Right lung (tissue), 5 donors: Measurements from ENCODE around the gene SELENOP. TPM values are rescaled to one million over a fixed set of nuclear protein-coding genes. Genes with fewer than 3 reads are reported as not detected.
"Not testable (repeated sequence)": the region's sequence is repeated elsewhere in the genome, so short reads cannot be mapped to it uniquely, and the experiment has no call there.

Source experiments
- DNase-seq, 2 donors: peaks; one replicate each; pipeline ENCODE4 v3.0.0-alpha.2; 2013
- polyA plus RNA-seq, 5 donors: library from polyadenylated mRNA; unstranded; fragments of 120-200 nt; gene quantifications; one replicate each; pipeline versions ENCODE4 v1.2.1 to v1.2.3, GENCODE V29; 2013; ENCODE audit warnings: inconsistent platforms in 1 of 5, low replicate concordance in 1 of 5; ENCODE audit not compliant: insufficient read length in 5 of 5, insufficient read depth in 1 of 5

The SELENOP gene
- polyA plus RNA-seq, 5 donors, result 408 to 914 (median 826) TPM

DNA sequence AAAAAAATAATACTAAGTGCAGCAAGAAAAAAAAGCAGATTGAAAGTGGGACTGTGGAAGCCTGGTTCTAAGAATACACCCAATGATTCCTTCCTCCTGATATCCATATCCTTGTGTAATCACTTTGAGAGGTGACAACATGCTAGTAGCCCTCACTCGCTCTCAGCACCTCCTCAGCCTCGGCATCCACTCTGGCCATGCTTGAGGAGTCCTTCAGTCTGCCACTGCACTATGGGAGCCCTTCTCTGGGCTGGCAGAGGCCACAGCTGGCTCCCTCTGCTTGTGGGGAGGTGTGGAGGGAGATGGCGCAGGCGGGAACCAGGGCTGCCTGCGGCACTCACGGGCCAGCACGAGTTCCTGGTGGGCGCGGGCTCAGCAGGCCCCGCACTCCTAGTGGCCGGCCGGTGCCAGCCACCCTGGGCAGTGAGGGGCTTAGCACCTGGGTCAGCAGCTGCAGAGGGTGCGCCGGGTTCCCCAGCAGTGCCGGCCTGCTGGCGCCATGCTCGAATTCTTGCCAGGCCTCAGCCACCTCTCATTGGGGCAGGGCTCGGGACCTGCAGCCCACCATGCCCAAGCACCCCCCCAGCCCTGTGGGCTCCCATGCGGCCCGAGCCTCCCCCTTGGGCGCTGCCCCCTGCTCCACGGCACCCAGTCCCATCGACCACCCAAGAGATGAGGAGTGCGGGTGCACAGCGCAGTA is 24.5 kb upstream of the SELENOP start:
- no peak for DNase-seq

DNA sequence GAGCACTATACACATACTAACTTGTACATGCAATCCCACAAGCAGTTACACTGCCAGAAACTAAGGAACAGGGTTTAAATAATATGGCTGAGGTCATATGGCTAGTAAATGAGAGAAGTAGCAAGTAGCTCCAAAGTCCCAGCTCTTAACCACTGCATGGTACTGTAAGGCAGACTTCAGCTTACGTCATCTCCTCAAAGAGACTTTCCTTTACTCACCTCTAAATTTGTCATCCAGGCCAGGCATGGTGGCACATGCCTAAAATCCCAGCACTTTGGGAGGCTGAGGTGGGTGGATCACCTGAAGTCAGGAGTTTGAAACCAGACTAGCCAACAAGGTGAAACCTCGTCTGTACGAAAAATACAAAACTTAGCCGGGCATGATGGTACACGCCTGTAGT is 20.4 kb upstream of the SELENOP start:
- DNase-seq, result no peak

DNA sequence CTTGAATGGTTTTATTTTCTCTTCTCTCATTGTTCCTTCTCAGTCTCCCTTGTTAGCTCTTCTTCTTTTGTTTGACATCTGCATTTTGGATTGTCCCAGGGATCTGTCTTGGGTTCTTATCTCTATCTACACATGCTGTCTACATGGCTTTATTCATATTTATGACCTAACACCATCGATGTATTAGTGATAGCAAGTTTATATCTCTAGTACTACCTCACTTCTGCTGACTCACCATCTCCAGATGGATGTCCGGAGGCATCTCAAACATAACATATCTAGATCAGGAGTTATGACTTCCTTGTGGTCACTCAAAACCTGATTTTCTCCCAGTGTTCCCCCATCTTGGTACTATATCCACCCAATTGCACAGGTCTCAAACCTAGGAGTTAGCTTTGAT is 19.2 kb upstream of the SELENOP start:
- no peak for DNase-seq

DNA sequence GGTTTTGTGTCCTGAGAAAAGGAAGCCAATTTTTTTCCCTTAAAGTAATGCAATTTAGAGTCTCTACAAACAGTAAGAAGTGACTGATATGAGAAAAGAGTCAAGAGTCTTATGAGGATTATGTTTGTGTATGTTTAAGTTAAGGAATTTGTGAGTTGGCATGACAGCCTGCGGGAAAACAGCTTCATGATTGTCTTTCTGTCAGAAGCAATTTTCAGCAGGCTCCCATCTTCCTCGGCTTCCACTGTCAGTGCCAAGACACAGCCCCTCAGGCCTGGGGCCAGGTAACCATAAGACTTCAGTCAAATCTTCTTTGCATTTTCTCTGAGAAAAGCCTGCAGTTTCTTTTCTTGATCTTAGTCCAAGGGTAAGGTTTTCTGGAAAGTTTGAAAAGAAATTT is 17.0 kb upstream of the SELENOP start:
- DNase-seq, result peak in 1 of 2 donors; percentile 71

DNA sequence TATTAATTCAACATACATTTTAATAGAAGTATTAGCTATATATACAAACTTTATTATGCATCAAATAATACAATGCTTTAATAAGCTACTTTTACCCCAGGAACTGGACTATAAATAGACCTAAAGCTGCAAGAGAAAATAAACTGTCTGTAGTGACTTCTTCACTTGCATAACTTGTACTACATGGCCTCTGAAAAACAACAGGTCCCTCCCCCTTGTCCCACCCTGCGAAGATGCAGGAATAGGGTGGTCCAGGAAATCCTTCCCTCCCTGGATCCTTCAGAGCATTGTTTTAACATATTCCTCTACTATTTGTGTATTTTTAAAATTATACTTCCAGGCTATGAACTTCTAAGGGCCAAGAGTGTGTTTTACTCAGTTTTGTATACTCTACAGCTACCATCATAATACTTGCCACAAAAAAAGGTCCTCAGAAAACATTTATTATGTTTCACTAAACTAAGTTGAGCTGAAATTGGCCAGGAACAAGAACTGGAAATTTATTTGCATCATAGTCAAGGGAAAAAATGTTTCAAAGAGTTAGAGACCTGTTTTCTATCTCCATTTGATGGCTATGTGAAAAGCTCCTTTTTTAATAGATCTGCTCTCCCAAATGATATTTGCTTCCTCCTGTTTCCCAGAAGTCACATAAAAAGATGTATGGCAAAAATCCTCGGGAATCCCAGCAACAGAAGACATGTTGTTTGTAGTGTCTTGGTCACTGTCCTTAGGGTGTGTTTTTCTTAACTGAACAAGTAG is 15.2 kb upstream of the SELENOP start:
- no peak for DNase-seq

DNA sequence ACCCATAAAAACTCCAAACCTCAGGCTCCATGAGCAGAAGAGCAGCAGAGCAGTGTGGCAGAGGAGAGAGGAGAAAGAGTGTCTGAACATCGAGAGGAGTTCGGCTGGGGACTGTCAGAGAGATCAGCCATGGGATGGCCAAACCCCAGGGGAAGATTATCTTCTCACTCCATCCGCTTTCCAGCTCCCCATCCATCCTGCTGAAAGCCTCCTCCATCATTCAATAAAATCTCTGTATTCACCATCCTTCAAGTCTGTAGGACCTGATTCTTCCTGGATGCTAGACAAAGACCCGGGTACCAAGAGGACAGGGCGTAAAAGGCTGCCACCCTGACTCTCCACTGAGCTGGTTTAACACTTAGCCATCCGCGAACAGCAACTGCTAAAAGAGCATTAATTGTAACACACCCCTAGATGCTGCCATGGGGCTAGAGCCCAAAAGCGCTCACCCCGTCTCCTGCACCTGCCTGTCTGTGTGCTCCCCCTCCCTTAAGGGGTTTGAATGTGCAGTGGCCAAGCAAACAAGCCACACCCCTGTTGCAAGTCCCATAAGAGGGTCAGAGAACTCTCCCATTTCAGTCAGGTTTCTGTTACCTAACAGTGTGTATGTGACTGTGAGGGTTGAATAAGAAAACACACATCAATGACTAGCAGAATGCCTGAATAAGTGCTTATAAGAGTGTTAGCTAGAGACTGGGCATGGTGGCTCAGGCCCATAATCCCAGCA is 13.9 kb upstream of the SELENOP start:
- no peak for DNase-seq

DNA sequence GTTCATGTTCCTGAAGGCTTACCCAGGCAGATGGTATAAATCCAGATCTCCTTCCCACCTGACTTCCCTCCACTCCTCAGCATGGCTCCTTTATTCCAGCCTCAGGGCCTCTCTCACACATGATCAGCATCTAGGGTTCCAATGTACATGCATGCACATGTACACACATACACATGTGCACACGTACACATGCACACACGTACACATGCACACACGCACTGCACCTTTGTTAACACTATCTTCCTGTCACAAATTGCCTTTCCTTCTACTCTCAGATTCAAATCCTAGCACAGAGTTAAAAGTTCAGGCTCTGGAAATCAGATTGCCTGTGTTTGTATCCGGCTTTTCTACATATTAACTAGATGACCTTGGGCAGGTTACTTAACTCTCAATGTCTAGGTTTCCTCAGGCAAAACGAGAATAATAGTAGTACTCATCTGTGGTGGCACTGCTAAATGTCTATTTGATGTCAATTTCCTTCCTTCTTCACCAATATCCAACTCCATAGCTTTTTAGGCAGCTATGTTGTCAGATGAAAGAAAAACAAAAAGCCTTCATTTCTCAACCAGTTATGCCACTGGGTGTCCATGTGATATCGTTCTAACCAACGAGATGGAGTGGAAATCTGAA is 12.8 kb upstream of the SELENOP start:
- DNase-seq, result no peak

- no peak for DNase-seq
Observed at GRCh38 chr5:42822548-42822947, 10.9 kb upstream of the SELENOP start.

DNA sequence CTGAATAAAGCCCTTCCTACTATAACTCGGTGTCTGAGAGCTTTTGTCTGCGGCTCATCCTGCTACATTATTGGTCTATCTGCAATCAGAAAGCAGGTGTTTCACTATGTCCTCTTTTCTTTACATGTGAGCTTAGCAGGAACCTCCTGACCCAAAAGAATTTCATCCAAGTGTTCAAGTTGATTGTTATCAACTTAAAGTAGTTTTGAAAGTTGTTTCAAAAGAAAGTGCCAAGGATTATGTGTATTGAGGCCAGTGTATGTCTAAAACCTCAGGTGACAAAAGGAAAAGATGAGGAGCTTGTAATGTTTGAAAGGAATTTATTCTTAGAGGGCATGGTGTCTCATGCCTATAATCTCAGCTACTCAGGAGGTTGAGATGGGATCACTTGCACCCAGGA is 8.1 kb upstream of the SELENOP start:
- no peak for DNase-seq

DNA sequence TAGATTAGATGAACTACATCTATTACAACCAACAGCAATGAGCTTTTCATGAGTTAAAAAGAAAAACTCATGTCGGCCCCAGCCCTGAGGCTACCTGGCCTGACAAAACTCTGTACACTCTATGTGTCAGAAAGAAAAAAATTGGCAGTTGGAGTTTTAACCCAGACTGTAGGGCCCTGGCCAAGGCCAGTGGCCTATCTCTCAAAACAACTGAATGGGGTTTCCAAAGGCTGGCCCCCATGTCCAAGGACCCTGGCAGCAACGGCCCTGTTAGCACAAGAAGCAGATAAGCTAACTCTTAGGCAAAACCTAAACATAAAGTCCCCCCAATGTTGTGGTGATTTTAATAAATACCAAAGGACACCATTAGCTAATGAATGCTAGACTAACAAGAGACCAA is 4.9 kb upstream of the SELENOP start:
- not testable (repeated sequence) for DNase-seq

GRCh38 chr5:42813533-42813932 is 1.8 kb upstream of the SELENOP start:
- DNase-seq, result no peak

DNA sequence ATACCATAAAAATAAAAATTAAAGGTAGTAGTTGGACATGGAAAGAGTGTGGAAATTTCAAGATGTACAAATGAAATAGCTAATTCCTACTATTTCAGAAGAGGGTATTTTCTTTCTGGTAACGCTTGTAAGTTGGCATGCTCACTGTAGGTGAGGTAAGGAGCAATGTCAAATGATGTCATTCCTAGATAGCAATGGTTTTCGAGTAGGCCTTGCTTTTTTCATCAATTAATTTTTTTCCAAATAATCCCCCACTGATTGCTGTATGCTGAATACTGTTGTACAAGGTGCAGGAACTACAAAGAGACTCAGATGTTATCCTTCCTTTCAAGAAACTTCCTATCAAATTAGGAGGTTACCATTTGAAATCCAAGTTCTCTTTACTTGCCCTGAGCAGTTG is 928 bp upstream of the SELENOP start:
- no peak for DNase-seq

DNA sequence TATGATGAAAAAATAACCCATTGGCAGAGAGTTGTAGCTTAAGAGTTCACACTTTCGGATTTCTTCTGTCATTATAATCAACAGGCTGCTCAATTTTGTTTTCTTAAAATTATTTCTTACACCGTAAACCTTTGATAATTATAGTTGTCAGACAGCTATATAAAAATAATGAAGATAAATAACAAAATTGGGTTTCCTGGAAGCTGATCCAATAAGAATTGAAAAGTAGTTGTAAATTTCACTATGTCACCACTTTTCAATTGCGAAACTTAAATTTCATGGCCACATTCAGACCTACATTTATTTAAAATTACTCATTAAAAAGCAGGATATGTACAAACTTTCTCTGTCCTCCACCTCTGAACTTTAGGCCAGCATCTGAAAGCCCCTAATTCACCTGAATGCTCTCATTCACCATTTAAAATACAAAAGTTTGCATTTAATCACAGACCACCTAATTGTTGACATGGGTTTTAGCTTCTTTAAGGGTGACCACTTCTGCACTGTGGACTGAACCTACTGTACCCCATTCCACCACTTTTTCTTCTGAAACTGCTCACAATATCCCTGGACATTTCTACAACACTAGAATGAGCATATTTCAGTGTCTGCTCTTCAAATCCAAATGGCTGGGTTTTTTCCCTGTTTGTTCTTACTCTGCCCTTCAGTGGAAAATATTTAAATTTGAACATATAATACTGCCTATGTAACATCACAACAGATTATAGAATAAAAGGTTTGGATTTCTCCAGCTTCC is 680 bp downstream of the SELENOP start:
- no peak for DNase-seq

DNA sequence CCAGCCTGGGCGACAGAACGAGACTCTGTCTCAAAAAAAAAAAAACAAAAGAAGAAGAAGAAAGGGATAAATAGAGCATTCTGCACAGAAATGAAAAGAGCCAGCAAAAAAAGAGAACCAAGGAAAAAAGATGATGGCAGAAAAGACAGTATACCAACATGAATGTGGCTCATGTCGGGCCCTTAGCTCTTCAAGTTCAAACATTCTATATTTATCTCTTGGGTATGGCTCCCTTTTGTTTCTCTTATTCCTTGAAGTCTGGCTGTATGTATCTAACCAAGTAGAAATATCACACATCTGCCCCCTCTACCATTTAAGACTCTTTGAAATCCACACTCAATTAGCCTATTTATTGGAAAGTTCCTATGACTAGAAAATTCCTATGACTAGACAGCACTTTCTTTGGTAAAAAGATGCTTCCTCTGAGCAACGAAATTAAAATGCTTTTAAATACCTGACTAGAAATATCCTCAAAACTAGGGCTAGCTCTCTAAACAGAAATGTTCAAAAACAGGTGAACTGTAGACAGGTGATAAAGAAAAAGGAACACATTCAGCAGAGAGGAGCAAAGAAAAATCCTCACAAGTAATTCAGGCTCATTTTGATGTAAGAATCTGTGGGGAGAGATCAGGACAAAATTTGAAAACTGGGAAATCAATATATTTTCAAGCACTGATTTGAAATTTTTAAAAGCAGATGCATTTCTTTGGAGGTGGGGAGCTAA is 2.6 kb downstream of the SELENOP start:
- no peak for DNase-seq

GRCh38 chr5:42807722-42808447 is 3.8 kb downstream of the SELENOP start:
- DNase-seq, result no peak

- DNase-seq, result no peak
Observed at GRCh38 chr5:42806701-42807262, 4.9 kb downstream of the SELENOP start.

DNA sequence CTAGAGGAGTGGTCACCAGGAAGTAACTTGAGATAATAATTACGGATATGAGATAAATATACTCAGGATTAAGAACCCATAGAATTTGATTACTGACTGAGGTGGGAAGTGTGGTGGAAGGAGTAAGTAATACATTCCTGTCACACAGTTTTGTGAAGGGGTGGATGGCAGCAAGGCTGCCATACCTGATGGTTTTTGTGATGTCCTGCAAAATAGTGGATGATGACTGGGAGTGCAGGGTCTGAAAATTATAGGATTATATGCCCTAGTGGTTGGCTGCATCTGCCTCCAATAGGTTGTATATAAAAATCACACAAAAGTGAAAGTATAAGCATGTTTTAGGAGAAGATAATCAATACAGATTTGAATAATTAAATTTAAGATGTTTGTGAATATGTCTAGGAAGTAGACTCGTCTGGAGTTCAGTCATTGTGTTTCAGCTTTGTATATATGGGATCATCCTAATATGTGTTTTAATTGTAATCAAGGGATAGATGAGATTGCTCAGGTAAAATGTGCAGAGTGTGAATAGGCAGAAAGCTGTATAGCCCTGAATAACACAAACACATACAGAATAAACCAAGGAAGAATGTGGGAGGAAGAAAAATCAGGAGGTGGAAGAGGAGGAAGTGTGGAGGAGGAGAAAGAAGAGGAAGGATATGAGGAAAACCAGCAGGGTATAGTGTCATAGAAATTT is 5.5 kb downstream of the SELENOP start:
- no peak for DNase-seq

DNA sequence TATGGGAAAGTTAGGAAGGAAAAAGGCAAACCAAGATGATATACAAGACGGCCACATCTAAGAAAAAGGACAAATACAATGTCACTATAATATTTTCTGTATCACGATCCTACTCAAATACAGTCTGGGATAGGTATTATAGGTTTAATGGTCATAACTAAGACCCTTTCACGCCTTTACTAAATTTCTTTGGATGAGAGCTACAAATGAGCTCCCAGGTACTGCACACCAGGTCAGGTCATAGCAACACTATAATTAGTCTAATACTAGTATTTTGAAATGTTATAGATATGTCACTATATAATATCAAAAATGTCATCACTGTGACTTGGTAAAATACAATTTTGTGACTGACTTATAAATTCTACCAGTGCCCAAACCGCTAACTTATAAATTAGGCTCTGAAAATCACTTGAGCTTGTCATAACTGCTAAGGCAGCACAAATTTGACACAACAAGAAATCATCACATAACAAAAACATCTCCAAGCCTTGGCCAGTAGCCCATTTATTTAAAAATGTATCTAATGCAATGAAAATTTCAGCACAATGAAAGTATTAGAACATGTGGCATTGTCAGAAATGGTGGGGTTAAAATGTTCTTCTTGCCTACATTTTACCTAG is 6.9 kb downstream of the SELENOP start:
- DNase-seq, result no peak
